KMS-11 (cell line): ENCODE data around the gene LRRC59.

Source experiments
- H2AFZ ChIP-seq: fragments of 200-600 bp; sonication (generic); 2 replicates; pipeline ENCODE4 v1.6.1; 2016; ENCODE audit warnings: antibody characterized with exemption, mixed run types, low read depth
- H3K27ac ChIP-seq: fragments of 200-600 bp; sonication (generic); 2 replicates; pipeline ENCODE4 v1.6.1; 2016; ENCODE audit warnings: mild to moderate bottlenecking, mixed run types
- H3K27me3 ChIP-seq: fragments of 200-600 bp; sonication (generic); 2 replicates; pipeline ENCODE4 v1.6.1; 2017; ENCODE audit warnings: mild to moderate bottlenecking, low read depth, mixed run types, moderate library complexity; ENCODE audit not compliant: insufficient read depth
- H3K36me3 ChIP-seq: fragments of 200-600 bp; sonication (generic); 2 replicates; pipeline ENCODE4 v1.6.1; 2017; ENCODE audit warnings: mild to moderate bottlenecking, mixed run types; ENCODE audit not compliant: insufficient read depth
- H3K4me1 ChIP-seq: fragments of 200-600 bp; sonication (generic); 2 replicates; pipeline ENCODE4 v1.6.1; 2016; ENCODE audit warnings: mild to moderate bottlenecking, low read depth, mixed run types; ENCODE audit not compliant: poor library complexity, severe bottlenecking
- H3K4me2 ChIP-seq: fragments of 200-600 bp; sonication (generic); 2 replicates; pipeline ENCODE4 v1.7.0; 2016; ENCODE audit warnings: mild to moderate bottlenecking, mixed run types
- H3K4me3 ChIP-seq: fragments of 200-600 bp; sonication (generic); IDR thresholded peaks from 2 replicates; pipeline ENCODE4 v1.6.1; 2017; ENCODE audit warnings: low read depth, low read length, mixed read lengths; ENCODE audit not compliant: insufficient read depth
- H3K79me2 ChIP-seq: fragments of 200-600 bp; sonication (generic); 2 replicates; pipeline ENCODE4 v1.6.1; 2016; ENCODE audit warnings: low read depth, mixed run types; ENCODE audit not compliant: insufficient read depth
- H3K9ac ChIP-seq: fragments of 200-600 bp; sonication (generic); 2 replicates; pipeline ENCODE4 v1.6.1; 2016; ENCODE audit warnings: mild to moderate bottlenecking, mixed run types
- H4K20me1 ChIP-seq: fragments of 200-600 bp; sonication (generic); 2 replicates; pipeline ENCODE4 v1.6.1; 2016; ENCODE audit warnings: mild to moderate bottlenecking, mixed run types; ENCODE audit not compliant: insufficient read depth
- TF ChIP-seq, protein P1 (sequence below): fragments of 200-600 bp; sonication (generic); conservative IDR thresholded peaks from 2 replicates; pipeline ENCODE4 v1.6.1; 2017; ENCODE audit warnings: low read depth, mild to moderate bottlenecking, antibody characterized with exemption, low read length, moderate library complexity, mixed read lengths

Gene LRRC59

DNA sequence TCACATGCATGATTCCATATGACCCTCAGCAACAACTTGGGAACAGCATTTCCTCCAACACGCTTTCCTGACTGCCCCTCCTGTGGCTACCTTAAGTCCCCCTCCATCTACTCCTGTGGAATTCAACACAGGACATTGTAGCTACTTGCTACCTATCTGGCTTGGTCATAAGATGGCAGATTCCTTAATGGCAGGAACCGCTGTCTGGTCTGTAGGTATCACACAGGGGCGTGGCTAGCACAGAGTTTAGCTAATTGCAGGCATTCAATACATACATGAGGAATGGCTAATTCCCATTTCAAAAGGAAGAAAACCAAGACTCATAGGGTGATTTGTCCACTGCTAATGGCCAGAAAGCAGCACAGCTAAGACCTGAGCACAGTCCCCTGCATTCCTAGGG is 8.6 kb downstream of the LRRC59 start:
- Histone ChIP-seq H2AFZ (no peak overlapping the region), H3K27me3 (no peaks in the 10 kb centered on the region), H3K4me2 (no peak overlapping the region), H3K4me3 (no peak overlapping the region), H3K9ac (no peak overlapping the region), H4K20me1 (peaks cover 8% of the 10 kb centered on the region; the same call in 1 of the 2 replicates), H3K4me1 (no peaks in the 10 kb centered on the region), H3K36me3 (peaks cover 48% of the 10 kb centered on the region), H3K27ac (no peak overlapping the region), H3K79me2 (peaks cover 9% of the 10 kb centered on the region; the same call in 1 of the 2 replicates)
- TF ChIP-seq, protein P1, sequence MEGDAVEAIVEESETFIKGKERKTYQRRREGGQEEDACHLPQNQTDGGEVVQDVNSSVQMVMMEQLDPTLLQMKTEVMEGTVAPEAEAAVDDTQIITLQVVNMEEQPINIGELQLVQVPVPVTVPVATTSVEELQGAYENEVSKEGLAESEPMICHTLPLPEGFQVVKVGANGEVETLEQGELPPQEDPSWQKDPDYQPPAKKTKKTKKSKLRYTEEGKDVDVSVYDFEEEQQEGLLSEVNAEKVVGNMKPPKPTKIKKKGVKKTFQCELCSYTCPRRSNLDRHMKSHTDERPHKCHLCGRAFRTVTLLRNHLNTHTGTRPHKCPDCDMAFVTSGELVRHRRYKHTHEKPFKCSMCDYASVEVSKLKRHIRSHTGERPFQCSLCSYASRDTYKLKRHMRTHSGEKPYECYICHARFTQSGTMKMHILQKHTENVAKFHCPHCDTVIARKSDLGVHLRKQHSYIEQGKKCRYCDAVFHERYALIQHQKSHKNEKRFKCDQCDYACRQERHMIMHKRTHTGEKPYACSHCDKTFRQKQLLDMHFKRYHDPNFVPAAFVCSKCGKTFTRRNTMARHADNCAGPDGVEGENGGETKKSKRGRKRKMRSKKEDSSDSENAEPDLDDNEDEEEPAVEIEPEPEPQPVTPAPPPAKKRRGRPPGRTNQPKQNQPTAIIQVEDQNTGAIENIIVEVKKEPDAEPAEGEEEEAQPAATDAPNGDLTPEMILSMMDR, result no peak

- Histone ChIP-seq H3K27me3 (no peaks in the 10 kb centered on the region), H3K4me2 (no peak overlapping the region), H3K9ac (no peak overlapping the region), H4K20me1 (no peaks in the 10 kb centered on the region), H3K79me2 (no peaks in the 10 kb centered on the region), H3K27ac (no peak overlapping the region), H2AFZ (no peak overlapping the region), H3K4me1 (no peaks in the 10 kb centered on the region), H3K4me3 (no peak overlapping the region), H3K36me3 (peaks cover 32% of the 10 kb centered on the region; the same call in 1 of the 2 replicates)
- TF ChIP-seq, protein P1, result no peak
Measured at GRCh38 chr17:50386510-50386909, 10.8 kb downstream of the LRRC59 start.

DNA sequence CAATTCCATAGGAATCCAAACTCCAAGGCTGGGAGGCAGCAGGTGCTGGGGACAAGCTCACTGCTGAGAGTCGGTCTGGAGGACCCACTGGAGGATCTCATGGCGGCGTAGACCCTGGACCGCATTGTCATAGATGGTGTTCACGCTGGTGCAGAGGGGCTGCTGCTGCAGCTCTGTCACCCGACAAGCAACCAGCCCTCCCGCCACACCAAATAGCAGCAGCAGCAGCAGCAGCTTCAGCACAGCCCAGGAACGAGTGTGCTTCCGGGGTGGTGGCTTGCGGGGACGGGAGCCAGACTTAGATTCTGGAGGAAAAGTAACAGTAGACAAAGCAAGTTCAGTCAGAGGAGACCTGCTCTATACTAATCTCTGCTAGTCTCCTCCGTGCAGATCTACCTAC is 14.4 kb downstream of the LRRC59 start:
- Histone ChIP-seq H3K36me3 (peaks cover 16% of the 10 kb centered on the region; the same call in 1 of the 2 replicates), H3K27me3 (no peaks in the 10 kb centered on the region), H2AFZ (no peak overlapping the region), H3K4me1 (no peaks in the 10 kb centered on the region), H4K20me1 (no peaks in the 10 kb centered on the region), H3K9ac (no peak overlapping the region), H3K79me2 (no peaks in the 10 kb centered on the region), H3K27ac (no peak overlapping the region), H3K4me2 (no peak overlapping the region), H3K4me3 (no peak overlapping the region)
- TF ChIP-seq, protein P1, result no peak

GRCh38 chr17:50381920-50382319 is 15.4 kb downstream of the LRRC59 start:
- Histone ChIP-seq H4K20me1 (no peaks in the 10 kb centered on the region), H3K27me3 (no peaks in the 10 kb centered on the region), H3K4me1 (no peaks in the 10 kb centered on the region), H3K4me3 (no peak overlapping the region), H3K79me2 (no peaks in the 10 kb centered on the region), H3K4me2 (no peak overlapping the region), H3K36me3 (peaks cover 16% of the 10 kb centered on the region; the same call in 1 of the 2 replicates), H2AFZ (no peak overlapping the region), H3K27ac (no peak overlapping the region), H3K9ac (no peak overlapping the region)
- TF ChIP-seq, protein P1, result no peak
